Measurements from ENCODE around the gene ZFP69.
A peak's percentile ranks its signal among the peaks of the same experiment; 100 is the strongest.
"Not testable (repeated sequence)": the region's sequence is repeated elsewhere in the genome, so short reads cannot be mapped to it uniquely, and the experiment has no call there.

The ZFP69 gene

DNA sequence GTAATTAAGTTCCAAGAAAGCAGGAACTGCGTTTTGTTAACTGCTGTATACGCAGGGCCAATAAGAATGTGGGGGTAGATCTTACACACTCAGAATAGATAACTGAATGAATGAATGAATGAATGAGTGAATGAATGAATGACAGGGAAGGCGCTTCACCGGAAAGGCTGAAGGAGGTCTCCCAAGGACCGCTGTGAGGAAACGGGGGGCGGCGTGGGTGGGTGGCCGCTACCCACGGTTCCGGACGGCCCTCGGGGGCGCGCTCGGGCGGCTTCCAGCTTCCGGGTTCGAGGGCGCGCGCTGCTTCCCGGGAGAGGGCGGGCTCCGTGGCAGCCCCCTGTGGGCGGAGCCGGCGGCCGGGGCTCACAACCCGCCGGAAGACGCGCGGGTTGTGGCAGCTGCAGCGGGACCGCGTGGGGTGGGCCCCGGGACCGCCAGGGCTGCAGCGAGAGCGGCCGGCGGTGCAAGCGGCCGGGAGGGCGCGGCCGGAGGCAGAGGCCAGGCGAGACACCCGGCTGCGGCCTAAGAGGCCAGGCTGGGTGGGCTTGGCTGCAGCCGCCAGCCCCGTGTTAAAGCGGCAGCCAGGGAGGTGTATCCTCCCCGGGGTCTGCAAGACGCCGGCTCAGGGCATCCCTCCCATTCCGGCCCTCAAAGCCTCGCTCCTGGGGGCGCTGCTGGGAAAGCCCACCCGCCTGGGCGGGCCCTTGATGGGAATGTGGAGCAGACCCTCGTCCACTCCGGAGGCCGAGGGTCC is at the start of gene ZFP69:
Gene ZFP69 (plus strand): TSS at position 367 of the 754 bp plus-strand sequence. CDS start 2,072 bp downstream, outside the sequence.
- DNase-seq (ENCODE audit: low read depth in 2 of 2): peak; percentile 35 to 43

DNA sequence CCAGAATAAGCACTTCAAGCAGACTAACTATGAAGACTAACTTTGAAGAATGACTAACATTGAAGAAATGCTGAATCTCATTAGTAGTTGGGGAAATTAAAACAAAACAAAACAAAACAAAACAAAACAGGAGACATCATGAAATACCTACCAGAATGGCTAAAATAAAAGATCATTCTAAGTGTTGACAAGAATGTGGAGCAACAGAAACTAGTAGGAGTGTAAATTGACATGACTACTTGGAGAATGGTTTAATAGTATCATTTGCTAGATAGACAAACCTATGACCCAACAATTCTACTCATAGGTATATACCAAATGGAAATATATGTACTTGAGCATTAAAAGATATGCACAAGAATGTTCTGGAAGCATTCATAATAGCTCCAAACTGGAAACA is 45.7 kb upstream of the ZFP69 start:
- DNase-seq (ENCODE audit: low read depth in 2 of 2): no peak

DNA sequence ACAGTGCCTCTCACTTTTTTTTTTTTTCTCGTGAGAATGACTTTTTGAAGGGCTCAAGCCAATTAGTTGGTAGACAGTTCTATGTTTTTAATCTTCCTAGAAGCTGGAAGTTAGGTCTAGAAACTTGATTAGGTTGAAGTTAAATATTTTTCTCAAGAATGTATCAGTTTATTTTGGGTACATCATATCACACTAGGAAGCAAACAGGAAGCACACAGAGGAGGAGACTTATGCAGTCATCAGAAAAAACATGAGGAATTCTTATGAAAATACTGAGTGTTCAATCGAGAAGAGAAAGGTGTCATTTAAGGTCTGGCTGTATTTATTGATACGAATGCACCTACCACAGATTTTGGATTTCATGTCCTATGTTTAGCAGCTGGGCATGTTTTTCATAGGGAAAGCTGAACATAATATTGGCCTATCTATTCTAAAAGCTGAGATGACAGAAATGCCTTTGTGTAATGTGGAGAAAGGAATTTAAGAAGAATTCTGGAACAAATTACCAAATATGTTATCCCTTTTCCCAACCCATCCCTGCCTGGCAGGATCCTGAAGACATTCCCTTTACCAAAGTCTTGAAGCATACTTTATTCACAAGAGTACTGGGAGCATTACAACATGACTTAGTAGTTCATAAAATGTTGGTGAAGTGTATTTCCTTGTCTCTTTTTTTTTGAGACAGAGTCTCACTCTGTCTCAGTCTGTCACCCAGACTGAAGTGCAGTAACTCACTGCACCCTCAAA is 44.3 kb upstream of the ZFP69 start:
- DNase-seq (ENCODE audit: low read depth in 2 of 2): no peak

DNA sequence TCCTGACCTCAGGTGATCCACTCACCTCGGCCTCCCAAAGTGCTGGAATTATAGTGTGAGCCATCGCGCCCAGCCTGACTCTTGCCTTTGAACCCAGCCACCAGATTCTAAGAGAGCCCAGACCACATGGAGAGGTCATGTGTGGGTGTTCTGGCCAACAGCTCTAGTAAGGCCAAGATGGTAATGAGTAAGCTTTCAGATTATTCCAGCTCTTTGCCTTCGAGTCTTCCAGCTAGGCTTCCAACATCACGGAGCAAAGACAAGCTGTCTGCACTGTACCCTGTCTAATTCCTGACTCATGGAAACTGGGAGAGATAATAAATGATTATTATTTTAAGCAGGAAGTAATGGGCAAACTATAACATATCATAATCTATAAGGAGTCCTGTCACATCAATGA is 41.6 kb upstream of the ZFP69 start:
- no peak for DNase-seq (ENCODE audit: low read depth in 2 of 2)

DNA sequence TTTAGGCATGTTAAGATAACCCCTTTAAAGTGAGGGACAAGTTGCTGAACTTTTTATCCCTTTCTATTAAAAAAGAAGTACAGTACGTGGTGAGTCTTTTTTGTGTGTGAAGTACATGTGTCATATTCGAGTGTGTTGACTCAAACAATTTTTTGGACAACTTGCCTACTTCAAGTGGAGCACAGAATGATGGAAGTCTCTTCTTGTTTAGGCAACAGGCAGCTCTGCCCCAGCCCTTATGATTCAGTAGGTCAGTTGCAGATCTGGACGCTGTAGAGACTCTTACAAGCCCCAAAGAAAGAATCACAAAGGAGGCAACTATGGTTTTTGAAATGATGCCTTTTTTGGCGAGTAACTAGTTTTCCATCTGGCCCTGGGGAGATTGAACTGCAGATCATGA is 41.2 kb upstream of the ZFP69 start:
- DNase-seq (ENCODE audit: low read depth in 2 of 2): no peak

DNA sequence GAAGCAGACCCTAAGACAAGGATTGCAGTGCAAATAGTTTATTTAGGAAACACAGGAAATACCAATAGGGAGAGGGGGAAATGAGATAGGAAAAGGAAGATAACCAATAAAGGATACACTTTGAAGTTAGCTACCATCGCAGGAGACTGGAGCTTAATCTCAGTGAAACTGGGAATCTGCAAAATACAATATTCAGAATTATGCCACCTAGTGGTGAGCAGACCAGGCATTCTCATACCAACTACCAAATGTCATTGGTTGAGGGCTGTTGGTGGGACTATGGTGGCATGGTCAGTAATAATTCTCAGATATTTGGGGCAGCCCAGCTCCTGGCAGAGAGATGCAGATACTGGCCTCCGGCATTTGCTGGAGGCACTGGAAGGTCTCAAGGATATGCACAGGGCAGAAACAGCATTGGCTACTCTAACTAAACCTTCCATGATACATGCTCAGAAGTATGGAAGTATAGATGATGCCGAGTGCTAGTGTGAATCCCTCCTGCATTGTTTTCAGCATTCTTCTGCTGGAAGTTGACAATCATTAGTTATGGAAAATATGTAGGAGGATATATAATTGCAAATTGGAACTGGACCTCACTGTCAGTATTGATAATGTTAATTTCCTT is 38.6 kb upstream of the ZFP69 start:
- no peak for DNase-seq (ENCODE audit: low read depth in 2 of 2)

DNA sequence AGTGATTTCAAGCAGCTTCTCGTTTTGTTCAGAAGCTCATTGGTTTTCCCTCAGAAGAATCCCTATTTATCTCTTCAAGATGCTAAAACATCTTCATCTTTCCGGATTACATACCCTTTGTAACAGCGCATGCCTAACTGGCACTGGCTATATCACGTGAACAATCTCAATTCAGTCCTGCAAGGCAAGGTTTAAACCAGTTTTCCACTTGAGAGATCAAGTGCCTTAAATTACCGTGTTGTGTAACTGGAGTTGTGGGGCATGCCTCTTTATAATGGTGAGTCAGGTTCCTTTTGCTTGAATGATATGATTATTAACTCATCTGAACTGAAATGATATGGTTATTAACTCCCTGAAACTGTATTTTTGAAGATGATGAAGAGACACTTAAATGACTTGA is 37.8 kb upstream of the ZFP69 start:
- DNase-seq (ENCODE audit: low read depth in 2 of 2): no peak

DNA sequence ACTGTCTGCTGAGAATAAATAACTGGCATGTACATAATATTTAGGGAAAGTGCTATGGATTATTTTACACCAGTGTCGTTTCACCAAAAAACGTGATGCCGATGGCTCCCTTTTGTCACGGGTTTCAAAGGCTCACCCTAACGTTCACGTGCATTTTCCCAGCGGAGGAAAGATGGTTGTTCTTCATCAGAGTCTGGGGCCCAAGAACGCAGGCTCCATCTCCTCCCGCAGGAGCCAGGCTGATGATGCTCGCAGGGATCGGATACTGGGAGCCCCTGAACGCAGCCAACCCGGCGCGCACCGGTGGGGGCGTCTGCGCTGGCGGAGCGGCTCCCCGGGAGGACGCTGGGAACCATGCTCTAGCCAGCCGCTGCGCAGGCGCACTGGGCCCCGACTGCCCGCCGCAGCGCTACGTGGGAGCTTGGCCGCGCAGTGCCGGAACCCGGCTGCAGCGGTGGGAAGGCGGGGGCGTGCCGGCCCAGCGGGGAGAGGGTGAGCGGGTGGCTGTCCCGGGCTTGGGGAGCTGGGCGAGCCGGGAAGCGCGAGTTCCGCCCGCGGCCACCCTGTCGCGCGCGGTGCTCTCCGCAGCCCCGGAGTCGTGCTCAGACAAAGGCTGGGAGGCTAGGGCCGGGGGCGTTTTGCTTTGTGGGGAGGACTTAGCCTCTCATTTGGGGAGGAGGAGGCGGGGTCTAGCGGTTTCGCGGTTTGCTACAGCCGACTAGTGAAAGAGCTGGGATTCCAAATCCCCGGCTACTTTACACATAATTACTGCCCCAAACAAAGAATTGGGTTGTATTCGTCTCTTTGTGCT is 27.2 kb upstream of the ZFP69 start, which contains the start of gene ZFP69B:
Gene ZFP69B (plus strand): TSS at position 793 of the 811 bp plus-strand sequence. CDS start 486 bp downstream, outside the sequence.
- peak; percentile 78 to 85 for DNase-seq (ENCODE audit: low read depth in 2 of 2)

DNA sequence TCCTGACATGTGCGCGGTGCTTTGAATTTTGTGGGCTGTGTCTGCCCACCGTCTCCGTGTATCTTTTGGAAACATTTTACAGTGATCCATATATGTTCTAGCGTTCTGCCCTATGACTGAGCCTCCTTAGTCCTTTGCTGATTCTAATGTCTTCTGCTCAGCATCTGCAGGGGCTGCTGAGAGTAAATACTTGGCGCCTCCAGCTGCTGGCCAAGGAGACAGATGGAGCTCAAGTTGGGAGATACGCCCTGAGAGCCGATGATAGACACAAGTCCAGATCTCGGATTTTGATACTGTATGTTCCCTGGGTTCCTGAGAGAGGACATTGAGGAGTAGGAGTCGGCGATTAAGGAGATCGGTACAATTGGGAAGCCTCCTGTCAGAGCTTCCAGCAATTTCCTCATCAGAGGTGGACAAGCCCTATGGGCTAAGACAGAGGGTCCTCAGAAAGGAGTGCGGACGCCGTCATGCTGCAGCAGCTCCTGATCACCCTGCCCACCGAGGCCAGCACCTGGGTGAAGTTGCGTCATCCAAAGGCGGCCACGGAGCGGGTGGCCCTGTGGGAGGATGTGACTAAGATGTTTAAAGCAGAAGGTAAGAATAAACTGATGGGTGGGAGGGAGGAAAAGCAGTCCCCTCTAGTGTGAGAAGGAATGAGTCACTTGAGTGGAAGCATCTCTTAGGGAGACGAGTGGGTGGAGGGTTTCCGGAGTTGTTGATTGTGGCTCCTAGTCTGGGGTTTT is 26.4 kb upstream of the ZFP69 start:
- DNase-seq (ENCODE audit: low read depth in 2 of 2): peak; percentile 51 to 62

DNA sequence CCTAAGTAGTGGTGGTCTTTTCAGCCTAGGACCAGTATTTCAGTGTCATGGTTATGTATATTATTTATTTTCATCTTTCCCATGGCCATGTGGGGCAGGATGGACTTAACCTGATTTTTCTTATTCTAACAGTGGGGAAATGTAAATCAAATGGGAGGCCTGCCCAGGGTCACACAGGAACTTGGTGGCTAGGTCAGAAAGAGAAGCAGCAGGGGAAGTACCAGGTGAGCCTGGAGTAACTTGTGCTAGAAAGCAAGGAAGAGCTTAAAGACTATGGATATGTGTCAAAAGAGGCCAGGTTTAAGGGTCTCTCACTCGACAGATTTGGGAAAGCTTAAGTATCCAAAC is 25.9 kb upstream of the ZFP69 start:
- DNase-seq (ENCODE audit: low read depth in 2 of 2): no peak

DNA sequence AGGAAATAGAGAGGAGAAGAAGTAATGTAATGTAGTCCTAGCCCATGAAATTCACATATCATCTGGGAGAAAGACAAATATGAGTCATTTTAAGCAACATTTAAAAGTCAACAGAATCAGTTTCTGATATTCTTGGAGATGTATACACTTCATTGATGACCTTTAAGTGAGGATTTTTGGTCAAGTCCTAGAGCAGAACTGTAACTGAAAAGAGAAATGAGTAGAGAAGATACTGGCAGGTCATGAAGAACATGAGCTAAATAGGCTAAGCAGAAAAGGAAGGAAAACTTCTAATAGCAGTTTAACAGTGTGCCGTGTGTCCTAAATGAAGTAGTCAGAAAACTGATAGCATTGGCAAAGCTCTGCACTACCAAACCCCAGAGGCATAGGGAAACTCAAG is 22.2 kb upstream of the ZFP69 start:
- DNase-seq (ENCODE audit: low read depth in 2 of 2): no peak

DNA sequence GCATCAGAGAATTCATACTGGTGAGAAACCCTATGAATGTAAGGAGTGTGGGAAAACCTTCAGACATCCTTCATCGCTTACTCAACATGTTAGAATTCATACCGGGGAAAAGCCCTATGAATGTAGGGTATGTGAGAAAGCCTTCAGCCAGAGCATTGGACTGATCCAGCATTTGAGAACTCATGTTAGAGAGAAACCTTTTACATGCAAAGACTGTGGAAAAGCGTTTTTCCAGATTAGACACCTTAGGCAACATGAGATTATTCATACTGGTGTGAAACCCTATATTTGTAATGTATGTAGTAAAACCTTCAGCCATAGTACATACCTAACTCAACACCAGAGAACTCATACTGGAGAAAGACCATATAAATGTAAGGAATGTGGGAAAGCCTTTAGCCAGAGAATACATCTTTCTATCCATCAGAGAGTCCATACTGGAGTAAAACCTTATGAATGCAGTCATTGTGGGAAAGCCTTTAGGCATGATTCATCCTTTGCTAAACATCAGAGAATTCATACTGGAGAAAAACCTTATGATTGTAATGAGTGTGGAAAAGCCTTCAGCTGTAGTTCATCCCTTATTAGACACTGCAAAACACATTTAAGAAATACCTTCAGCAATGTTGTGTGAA is 14.0 kb upstream of the ZFP69 start:
- DNase-seq (ENCODE audit: low read depth in 2 of 2): no peak

DNA sequence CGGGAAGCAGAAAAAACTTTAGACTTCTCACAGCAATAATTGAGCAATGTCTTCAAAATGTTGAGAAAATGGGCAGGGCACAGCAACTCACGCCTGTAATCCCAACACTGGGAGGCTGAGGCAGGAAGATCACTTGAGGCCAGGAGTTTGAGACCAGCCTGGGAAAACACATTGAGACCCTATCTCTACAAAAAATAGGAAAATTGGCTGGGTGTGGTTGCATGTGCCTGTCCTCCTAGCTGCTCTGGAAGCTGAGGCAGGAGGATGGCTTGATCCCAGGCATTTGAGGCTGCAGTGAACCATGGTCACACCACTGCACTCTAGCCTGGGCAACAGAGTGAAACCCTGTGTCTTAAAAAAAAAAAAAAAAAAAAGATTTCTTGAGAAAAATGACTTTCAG is 7.8 kb upstream of the ZFP69 start:
- DNase-seq (ENCODE audit: low read depth in 2 of 2): no peak

DNA sequence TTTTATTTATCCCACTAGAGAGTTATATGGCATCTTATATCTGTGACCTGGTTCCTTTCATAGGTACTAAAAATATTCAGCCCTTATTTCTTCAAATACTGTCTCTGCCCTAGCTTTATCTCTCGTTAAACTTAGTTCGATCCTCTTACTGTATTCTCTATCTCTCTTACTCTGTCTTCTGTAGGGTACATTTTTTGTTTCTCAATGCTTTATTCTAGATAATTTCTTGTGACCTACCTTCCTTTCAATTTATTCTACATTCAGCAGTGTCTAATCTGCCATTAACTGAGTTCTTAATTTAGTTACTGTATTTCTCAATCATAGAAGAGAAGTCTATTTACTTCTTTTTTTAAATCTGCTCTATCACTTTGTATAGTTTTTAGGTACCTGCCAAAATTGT is 1.8 kb upstream of the ZFP69 start:
- no peak for DNase-seq (ENCODE audit: low read depth in 2 of 2)

DNA sequence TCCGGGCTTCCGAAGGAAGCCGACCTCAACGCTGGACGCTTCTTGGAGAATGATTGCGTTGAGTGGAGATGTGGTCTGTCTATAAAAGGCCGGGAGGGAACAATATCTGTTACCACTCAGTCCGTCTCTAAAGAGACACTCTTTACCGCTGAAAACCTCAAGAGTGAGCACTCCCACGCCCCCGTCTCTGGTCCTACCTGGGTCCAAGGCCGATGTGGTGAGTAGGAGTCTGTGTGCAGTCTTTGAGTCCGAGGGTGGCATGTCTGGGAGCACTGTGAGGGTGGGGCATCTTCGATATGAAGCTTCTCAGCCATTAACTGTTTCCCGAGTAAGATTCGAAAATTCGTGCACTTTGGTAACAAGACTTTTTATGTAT is 576 bp downstream of the ZFP69 start:
- DNase-seq (ENCODE audit: low read depth in 2 of 2): no peak

DNA sequence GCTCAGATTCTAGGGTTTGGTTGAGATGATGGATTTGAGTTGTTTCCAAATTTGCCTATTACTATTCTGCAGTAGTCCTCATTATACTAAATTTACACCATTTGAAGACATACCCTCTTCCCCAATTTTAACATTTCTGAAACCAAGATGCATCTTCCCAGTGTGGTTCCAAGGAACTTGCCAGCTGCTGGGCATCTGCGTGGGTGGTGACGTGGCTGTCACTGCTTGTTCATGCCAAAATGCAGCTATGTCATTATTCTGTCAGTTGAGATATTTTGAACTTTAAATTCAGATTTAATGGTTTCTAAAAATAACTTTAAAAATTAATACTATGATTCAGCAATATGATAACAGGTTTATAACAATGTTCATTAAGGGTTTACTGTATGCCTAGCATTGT is 1.2 kb downstream of the ZFP69 start:
- no peak for DNase-seq (ENCODE audit: low read depth in 2 of 2)

DNA sequence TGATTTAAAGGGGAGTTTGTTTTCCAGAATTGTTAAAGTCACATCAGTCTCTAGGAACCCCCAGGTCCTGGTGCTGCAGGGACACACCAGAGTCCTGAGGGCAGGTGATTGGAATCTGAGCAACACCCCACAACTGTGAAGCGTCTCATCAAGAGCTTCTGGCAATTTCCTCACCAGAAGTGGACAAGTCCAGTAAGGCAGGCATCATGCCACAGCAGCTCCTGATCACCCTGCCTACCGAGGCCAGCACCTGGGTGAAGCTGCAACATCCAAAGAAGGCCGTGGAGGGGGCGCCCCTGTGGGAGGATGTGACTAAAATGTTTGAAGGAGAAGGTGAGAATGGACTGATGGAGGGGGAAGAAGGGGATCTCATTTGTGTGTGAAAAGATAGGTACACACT is 2.1 kb downstream of the ZFP69 start:
- DNase-seq (ENCODE audit: low read depth in 2 of 2): no peak

DNA sequence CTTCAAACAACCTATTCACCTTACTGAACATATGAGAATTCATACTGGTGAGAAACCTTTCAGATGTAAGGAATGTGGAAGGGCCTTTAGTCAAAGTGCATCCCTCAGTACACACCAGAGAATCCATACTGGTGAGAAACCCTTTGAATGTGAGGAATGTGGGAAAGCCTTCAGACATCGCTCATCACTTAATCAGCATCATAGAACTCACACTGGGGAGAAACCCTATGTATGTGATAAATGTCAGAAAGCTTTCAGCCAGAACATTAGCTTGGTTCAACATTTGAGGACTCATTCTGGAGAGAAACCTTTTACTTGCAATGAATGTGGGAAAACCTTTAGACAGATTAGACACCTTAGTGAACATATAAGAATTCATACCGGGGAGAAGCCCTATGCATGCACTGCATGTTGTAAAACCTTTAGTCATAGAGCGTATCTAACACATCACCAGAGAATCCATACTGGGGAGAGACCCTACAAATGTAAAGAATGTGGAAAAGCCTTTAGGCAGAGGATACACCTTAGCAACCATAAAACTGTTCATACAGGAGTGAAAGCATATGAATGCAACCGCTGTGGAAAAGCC is 18.3 kb downstream of the ZFP69 start:
- DNase-seq (ENCODE audit: low read depth in 2 of 2): no peak

DNA sequence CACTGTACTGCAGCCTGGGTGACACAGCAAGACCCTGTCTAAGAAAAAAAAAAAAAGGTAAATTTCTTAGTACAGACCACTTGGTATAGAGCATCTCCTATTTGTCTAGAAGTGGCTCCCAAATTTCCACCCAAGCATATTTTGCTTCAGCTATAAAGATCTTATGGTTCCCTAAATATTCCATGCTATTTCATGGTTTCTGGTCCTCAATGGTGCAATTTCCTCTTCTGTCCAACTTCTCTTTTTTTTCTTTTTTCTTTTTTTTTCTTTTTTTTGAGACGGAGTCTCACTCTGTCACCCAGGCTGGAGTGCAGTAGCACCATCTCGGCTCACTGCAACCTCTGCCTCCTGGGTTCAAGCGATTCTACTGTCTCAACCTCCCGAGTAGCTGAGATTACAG is 25.6 kb downstream of the ZFP69 start:
- not testable (repeated sequence) for DNase-seq (ENCODE audit: low read depth in 2 of 2)

DNA sequence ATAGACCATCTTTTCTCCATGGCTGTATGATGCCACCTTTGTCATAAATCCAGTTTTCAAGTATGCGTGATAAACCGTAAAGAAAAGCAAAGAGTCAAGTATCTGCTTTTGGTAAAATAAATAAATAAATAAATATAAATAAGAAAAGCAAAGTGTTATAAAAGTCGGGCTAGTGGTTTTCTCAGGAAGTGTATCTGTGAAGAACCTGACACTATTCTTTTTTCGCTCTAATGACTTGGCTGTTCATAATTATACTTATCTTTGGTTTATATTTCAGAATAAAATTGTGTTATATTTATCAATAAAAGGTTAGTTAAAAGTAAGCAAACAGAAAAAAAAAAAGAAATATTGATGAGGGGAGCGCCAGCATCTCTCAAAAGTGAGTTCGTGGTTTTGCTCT is 30.9 kb downstream of the ZFP69 start:
- no peak for DNase-seq (ENCODE audit: low read depth in 2 of 2)
